Hematopoietic multipotent progenitor cell (in vitro differentiated cells): ENCODE data around the gene ERVFRD-1. TPM values are rescaled to one million over a fixed set of nuclear protein-coding genes. Genes with fewer than 3 reads are reported as not detected.

Source experiments
- DNase-seq, 3 donors: peaks; one replicate each; pipeline ENCODE4 v3.0.0-alpha.2; 2011 to 2015; ENCODE audit warnings: low read depth in 2 of 3, low spot score in 2 of 3
- total RNA-seq: library from RNA; depleted of rRNA; stranded (reverse); fragments of >200 nt; gene quantifications from one replicate; pipeline ENCODE4 v1.2.3, GENCODE V29; 2012

Gene ERVFRD-1
- under 0.01 TPM for total RNA-seq

- DNase-seq, result no peak
Measured at GRCh38 chr6:11110921-11111768, at the start of gene ERVFRD-1. TSS of gene ERVFRD-1 (minus strand) at chr6:11111725. CDS start at chr6:11105310, 6,415 bp downstream.

GRCh38 chr6:11160199-11160598 is 48.7 kb upstream of the ERVFRD-1 start:
- no peak for DNase-seq

GRCh38 chr6:11155589-11155988 is 44.1 kb upstream of the ERVFRD-1 start:
- peak in 1 of 3 donors; percentile 17 for DNase-seq

- DNase-seq, result no peak
Measured at GRCh38 chr6:11153447-11153846, 41.9 kb upstream of the ERVFRD-1 start.

GRCh38 chr6:11152581-11152980 is 41.1 kb upstream of the ERVFRD-1 start:
- DNase-seq, result no peak

GRCh38 chr6:11151488-11151887 is 40.0 kb upstream of the ERVFRD-1 start:
- DNase-seq, result no peak

GRCh38 chr6:11149551-11149950 is 38.0 kb upstream of the ERVFRD-1 start:
- DNase-seq, result no peak

GRCh38 chr6:11146117-11146826 is 34.7 kb upstream of the ERVFRD-1 start:
- DNase-seq, result no peak

GRCh38 chr6:11144393-11144851 is 32.9 kb upstream of the ERVFRD-1 start:
- DNase-seq, result peak; percentile 41 to 73 (median 57)

GRCh38 chr6:11143394-11144371 is 32.2 kb upstream of the ERVFRD-1 start:
- DNase-seq, result peak in 2 of 3 donors; percentile 28 to 40

- no peak for DNase-seq
Measured at GRCh38 chr6:11142296-11143027, 30.9 kb upstream of the ERVFRD-1 start.

GRCh38 chr6:11141295-11141694 is 29.8 kb upstream of the ERVFRD-1 start:
- DNase-seq, result no peak

GRCh38 chr6:11140056-11140455 is 28.5 kb upstream of the ERVFRD-1 start:
- DNase-seq, result no peak

- DNase-seq, result no peak
Measured at GRCh38 chr6:11139051-11139960, 27.8 kb upstream of the ERVFRD-1 start.

- DNase-seq, result no peak
Measured at GRCh38 chr6:11136809-11137208, 25.3 kb upstream of the ERVFRD-1 start.

GRCh38 chr6:11133281-11133680 is 21.8 kb upstream of the ERVFRD-1 start:
- no peak for DNase-seq

- no peak for DNase-seq
Measured at GRCh38 chr6:11132194-11132888, 20.8 kb upstream of the ERVFRD-1 start.

GRCh38 chr6:11130605-11131004 is 19.1 kb upstream of the ERVFRD-1 start:
- DNase-seq, result no peak
